Skeletal muscle satellite cell (primary cell): ENCODE measurements around the gene CNTNAP2.

Experiments
- H3K27me3 ChIP-seq: 2 replicates; pipeline ENCODE4 v1.7.0; 2013; ENCODE audit warnings: low read length; ENCODE audit not compliant: control insufficient read depth, insufficient read depth
- H3K36me3 ChIP-seq: 2 replicates; pipeline ENCODE4 v1.7.0; 2013; ENCODE audit warnings: mild to moderate bottlenecking, control low read depth, low read length; ENCODE audit not compliant: insufficient read depth
- H3K4me1 ChIP-seq: 2 replicates; pipeline ENCODE4 v1.7.0; 2013; ENCODE audit warnings: low read length; ENCODE audit not compliant: control insufficient read depth, insufficient read depth
- H3K4me2 ChIP-seq: 2 replicates; pipeline ENCODE4 v1.7.0; 2013; ENCODE audit warnings: mild to moderate bottlenecking, low read length
- H3K4me3 ChIP-seq: 2 replicates; pipeline ENCODE4 v1.7.0; 2013; ENCODE audit warnings: low read length
- H3K9ac ChIP-seq: 2 replicates; pipeline ENCODE4 v1.7.0; 2013; ENCODE audit warnings: mild to moderate bottlenecking, low read depth, low read length, moderate library complexity
- H3K9me3 ChIP-seq: replicated peaks from 2 replicates; pipeline ENCODE4 v1.7.0; 2013; ENCODE audit warnings: mild to moderate bottlenecking, control low read depth, low read length

CNTNAP2 gene

GRCh38 chr7:146781352-146782116 is 664.9 kb downstream of the CNTNAP2 start:
- Histone ChIP-seq H3K9ac (no peak overlapping the region), H3K4me2 (no peak overlapping the region), H3K36me3 (no peaks in the 10 kb centered on the region), H3K9me3 (no peaks in the 10 kb centered on the region), H3K4me3 (no peak overlapping the region), H3K4me1 (no peaks in the 10 kb centered on the region), H3K27me3 (no peaks in the 10 kb centered on the region)

- H3K4me1 ChIP-seq = no peaks in the 10 kb centered on the region
- peaks cover under 1% of the 10 kb centered on the region for H3K9me3 ChIP-seq
- H3K4me3 ChIP-seq = no peak overlapping the region
- no peak overlapping the region for H3K9ac ChIP-seq
- H3K36me3 ChIP-seq = no peaks in the 10 kb centered on the region
- no peak overlapping the region for H3K4me2 ChIP-seq
- H3K27me3 ChIP-seq = no peaks in the 10 kb centered on the region
These were observed 670.7 kb downstream of the CNTNAP2 start for GRCh38 chr7:146787266-146787665.

GRCh38 chr7:146788008-146788407 is 671.4 kb downstream of the CNTNAP2 start:
- H3K4me1 ChIP-seq = no peaks in the 10 kb centered on the region
- H3K36me3 ChIP-seq = no peaks in the 10 kb centered on the region
- H3K4me3 ChIP-seq = no peak overlapping the region
- H3K9ac ChIP-seq = no peak overlapping the region
- H3K9me3 ChIP-seq = peaks cover 6% of the 10 kb centered on the region
- H3K4me2 ChIP-seq = no peak overlapping the region
- no peaks in the 10 kb centered on the region for H3K27me3 ChIP-seq

- H3K9me3 ChIP-seq = peaks cover 10% of the 10 kb centered on the region
- H3K36me3 ChIP-seq = no peaks in the 10 kb centered on the region
- H3K4me2 ChIP-seq = no peak overlapping the region
- H3K27me3 ChIP-seq = no peaks in the 10 kb centered on the region
- no peaks in the 10 kb centered on the region for H3K4me1 ChIP-seq
- no peak overlapping the region for H3K4me3 ChIP-seq
- no peak overlapping the region for H3K9ac ChIP-seq
These were observed 675.0 kb downstream of the CNTNAP2 start for GRCh38 chr7:146791344-146792285.

GRCh38 chr7:146804620-146805019 is 688.0 kb downstream of the CNTNAP2 start:
- Histone ChIP-seq H3K27me3 (no peaks in the 10 kb centered on the region), H3K4me3 (no peak overlapping the region), H3K9ac (no peak overlapping the region), H3K9me3 (peaks cover 3% of the 10 kb centered on the region), H3K4me2 (no peak overlapping the region), H3K4me1 (no peaks in the 10 kb centered on the region), H3K36me3 (no peaks in the 10 kb centered on the region)

GRCh38 chr7:146805082-146805481 is 688.5 kb downstream of the CNTNAP2 start:
- peaks cover 3% of the 10 kb centered on the region for H3K9me3 ChIP-seq
- H3K27me3 ChIP-seq = no peaks in the 10 kb centered on the region
- no peak overlapping the region for H3K4me3 ChIP-seq
- H3K4me1 ChIP-seq = no peaks in the 10 kb centered on the region
- no peaks in the 10 kb centered on the region for H3K36me3 ChIP-seq
- no peak overlapping the region for H3K4me2 ChIP-seq
- no peak overlapping the region for H3K9ac ChIP-seq

GRCh38 chr7:146826329-146826728 is 709.7 kb downstream of the CNTNAP2 start:
- Histone ChIP-seq H3K9ac (no peak overlapping the region), H3K4me1 (no peaks in the 10 kb centered on the region), H3K4me2 (no peak overlapping the region), H3K4me3 (no peak overlapping the region), H3K9me3 (peaks cover 4% of the 10 kb centered on the region), H3K27me3 (no peaks in the 10 kb centered on the region), H3K36me3 (no peaks in the 10 kb centered on the region)

- H3K4me1 ChIP-seq = no peaks in the 10 kb centered on the region
- H3K4me3 ChIP-seq = no peak overlapping the region
- H3K36me3 ChIP-seq = no peaks in the 10 kb centered on the region
- no peaks in the 10 kb centered on the region for H3K27me3 ChIP-seq
- H3K9me3 ChIP-seq = peaks cover 4% of the 10 kb centered on the region
- no peak overlapping the region for H3K4me2 ChIP-seq
- no peak overlapping the region for H3K9ac ChIP-seq
These were observed 714.1 kb downstream of the CNTNAP2 start for GRCh38 chr7:146830686-146831085.

GRCh38 chr7:146831875-146832274 is 715.3 kb downstream of the CNTNAP2 start:
- Histone ChIP-seq H3K27me3 (no peaks in the 10 kb centered on the region), H3K9me3 (peaks cover 4% of the 10 kb centered on the region), H3K4me3 (no peak overlapping the region), H3K4me1 (no peaks in the 10 kb centered on the region), H3K4me2 (no peak overlapping the region), H3K36me3 (no peaks in the 10 kb centered on the region), H3K9ac (no peak overlapping the region)

GRCh38 chr7:146844405-146844804 is 727.8 kb downstream of the CNTNAP2 start:
- no peaks in the 10 kb centered on the region for H3K36me3 ChIP-seq
- no peaks in the 10 kb centered on the region for H3K4me1 ChIP-seq
- H3K4me2 ChIP-seq = no peak overlapping the region
- H3K27me3 ChIP-seq = no peaks in the 10 kb centered on the region
- H3K9ac ChIP-seq = no peak overlapping the region
- peaks cover 3% of the 10 kb centered on the region for H3K9me3 ChIP-seq
- no peak overlapping the region for H3K4me3 ChIP-seq

- Histone ChIP-seq H3K9me3 (peaks cover 3% of the 10 kb centered on the region), H3K4me3 (no peak overlapping the region), H3K4me1 (no peaks in the 10 kb centered on the region), H3K9ac (no peak overlapping the region), H3K4me2 (no peak overlapping the region), H3K36me3 (no peaks in the 10 kb centered on the region), H3K27me3 (no peaks in the 10 kb centered on the region)
These were observed 742.1 kb downstream of the CNTNAP2 start for GRCh38 chr7:146858690-146859089.
